Transverse colon (tissue), 4 donors: ENCODE results near the gene PBLD. TPM values are rescaled to one million over a fixed set of nuclear protein-coding genes. Genes with fewer than 3 reads are reported as not detected.

ENCODE experiments used
- DNase-seq: peaks from one replicate; pipeline ENCODE4 v3.0.0-alpha.2; 2019
- H3K27ac ChIP-seq, 4 donors: fragments of 200-600 bp; sonication (generic); 2 replicates each; pipeline ENCODE4 v1.5.1; 2016 to 2018; ENCODE audit warnings: inconsistent platforms in 4 of 4
- H3K27me3 ChIP-seq: fragments of 200-600 bp; sonication (generic); 2 replicates; pipeline ENCODE4 v1.5.1; 2017; ENCODE audit warnings: inconsistent platforms
- H3K36me3 ChIP-seq, 4 donors: fragments of 200-600 bp; sonication (generic); 2 replicates each; pipeline ENCODE4 v1.5.1; 2017 to 2019; ENCODE audit warnings: inconsistent platforms in 4 of 4
- H3K4me1 ChIP-seq, 4 donors: fragments of 200-600 bp; sonication (generic); 2 replicates each; pipeline ENCODE4 v1.5.1; 2017 to 2020; ENCODE audit warnings: inconsistent platforms in 4 of 4
- H3K4me3 ChIP-seq, 4 donors: fragments of 200-600 bp; sonication (generic); 1 replicate in 1 of 4; 2 replicates in 3 of 4; pipeline versions ENCODE4 v1.5.1 to v1.6.1; 2017 to 2019; ENCODE audit warnings: inconsistent platforms in 4 of 4
- H3K9me3 ChIP-seq, 2 donors: fragments of 200-600 bp; sonication (generic); 2 replicates each; pipeline ENCODE4 v1.5.1; 2017 to 2019; ENCODE audit warnings: inconsistent platforms in 2 of 2
- EP300 ChIP-seq: sonication (generic); formaldehyde crosslinking; IDR thresholded peaks from one replicate; pipeline ENCODE4 v1.6.1; 2017; ENCODE audit warnings: antibody characterized with exemption, low read depth
- POLR2A ChIP-seq: fragments of 450-650 bp; IDR thresholded peaks from one replicate; pipeline ENCODE4 v1.6.1; 2016; ENCODE audit warnings: antibody characterized with exemption, mild to moderate bottlenecking, moderate library complexity
- POLR2AphosphoS5 ChIP-seq, 3 donors: sonication (generic); formaldehyde crosslinking; IDR thresholded peaks; one replicate each; pipeline ENCODE4 v1.6.1; 2016; ENCODE audit warnings: antibody characterized with exemption in 3 of 3
- WGBS, 2 donors: methylation state at CpG; one replicate each; pipeline ENCODE4 v1.1.5; 2018; ENCODE audit warnings: low coverage in 1 of 2; 5-methylcytosine and 5-hydroxymethylcytosine counted together
- in situ Hi-C, 4 donors: fragments of 200-750 bp; cut with MboI; loops; one replicate each; pipeline versions ENCODE4 v1.15.0 to v1.15.1; 2017; ENCODE audit warnings: low sequenced_read_pairs in 3 of 4, low pct_ligation_motif_present in 1 of 4, low pct_unique_long_range_greater_than_20kb in 1 of 4
- intact Hi-C: fragments of 100-400 bp; cut with DNase I; formaldehyde crosslinking; loops from one replicate; pipeline ENCODE4 v1.15.1; 2023; ENCODE audit warnings: low total_unique reads
- total RNA-seq, 4 donors: library from RNA; depleted of rRNA; stranded (reverse); fragments of >200 nt; gene quantifications; one replicate each; pipeline ENCODE4 v1.1.0, GENCODE V29; 2016
- TF ChIP-seq, protein P1 (sequence below), 5 experiments: fragments of 200-600 bp in 3 of 5; fragments of 450-650 bp in 2 of 5; sonication (generic) in 3 of 5; IDR thresholded peaks; 1 replicate in 2 of 5; 2 replicates in 3 of 5; pipeline ENCODE4 v1.5.1; 2016 to 2017; ENCODE audit warnings: antibody characterized with exemption in 5 of 5, inconsistent platforms in 3 of 5, mild to moderate bottlenecking in 2 of 5, moderate library complexity in 1 of 5

Gene PBLD
- total RNA-seq, 4 donors from 2014 or later = 63.9 to 130 (median 76.5) TPM

DNA sequence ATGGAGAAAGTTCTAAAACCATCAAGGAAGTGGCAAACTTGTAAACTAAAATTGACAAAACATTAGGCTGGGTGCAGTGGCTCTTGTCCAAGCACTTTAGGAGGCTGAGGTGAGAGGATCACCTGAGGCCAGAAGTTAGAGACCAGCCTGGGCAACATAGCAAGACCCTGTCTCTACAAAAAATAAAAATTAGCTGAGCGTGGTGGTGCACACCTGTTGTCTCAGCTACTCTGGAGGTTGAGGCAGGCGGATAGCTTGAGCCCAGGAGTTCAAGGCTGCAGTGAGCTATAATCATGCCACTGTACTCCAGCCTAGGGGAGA, 30.3 kb downstream of the PBLD start:
- TF ChIP-seq EP300 = no peak
- TF ChIP-seq, protein P1, sequence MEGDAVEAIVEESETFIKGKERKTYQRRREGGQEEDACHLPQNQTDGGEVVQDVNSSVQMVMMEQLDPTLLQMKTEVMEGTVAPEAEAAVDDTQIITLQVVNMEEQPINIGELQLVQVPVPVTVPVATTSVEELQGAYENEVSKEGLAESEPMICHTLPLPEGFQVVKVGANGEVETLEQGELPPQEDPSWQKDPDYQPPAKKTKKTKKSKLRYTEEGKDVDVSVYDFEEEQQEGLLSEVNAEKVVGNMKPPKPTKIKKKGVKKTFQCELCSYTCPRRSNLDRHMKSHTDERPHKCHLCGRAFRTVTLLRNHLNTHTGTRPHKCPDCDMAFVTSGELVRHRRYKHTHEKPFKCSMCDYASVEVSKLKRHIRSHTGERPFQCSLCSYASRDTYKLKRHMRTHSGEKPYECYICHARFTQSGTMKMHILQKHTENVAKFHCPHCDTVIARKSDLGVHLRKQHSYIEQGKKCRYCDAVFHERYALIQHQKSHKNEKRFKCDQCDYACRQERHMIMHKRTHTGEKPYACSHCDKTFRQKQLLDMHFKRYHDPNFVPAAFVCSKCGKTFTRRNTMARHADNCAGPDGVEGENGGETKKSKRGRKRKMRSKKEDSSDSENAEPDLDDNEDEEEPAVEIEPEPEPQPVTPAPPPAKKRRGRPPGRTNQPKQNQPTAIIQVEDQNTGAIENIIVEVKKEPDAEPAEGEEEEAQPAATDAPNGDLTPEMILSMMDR (IDR thresholded peaks at IDR 0.05) = no peak
- Histone ChIP-seq H3K36me3 (no peaks in the 10 kb centered on the region), H3K27me3 (no peaks in the 10 kb centered on the region), H3K27ac (peak overlapping the region in 2 of 4 donors; percentile 3 to 44), H3K9me3 (no peaks in the 10 kb centered on the region), H3K4me1 (peaks cover 0 to 44% (median 11%) of the 10 kb centered on the region in 4 donors), H3K4me3 (no peak overlapping the region)
- in situ Hi-C loops = loop anchor here in 3 of 4 donors (10.0 to 25.0 kb wide), 2 partner anchors 88 to 440 kb away; no protein-coding TSS in a partner anchor
- WGBS, 2 donors = 58 to 80% methylated on average over 1 to 2 of the region's 2 CpGs
- no peak for DNase-seq
- intact Hi-C loops = no loop called here

DNA sequence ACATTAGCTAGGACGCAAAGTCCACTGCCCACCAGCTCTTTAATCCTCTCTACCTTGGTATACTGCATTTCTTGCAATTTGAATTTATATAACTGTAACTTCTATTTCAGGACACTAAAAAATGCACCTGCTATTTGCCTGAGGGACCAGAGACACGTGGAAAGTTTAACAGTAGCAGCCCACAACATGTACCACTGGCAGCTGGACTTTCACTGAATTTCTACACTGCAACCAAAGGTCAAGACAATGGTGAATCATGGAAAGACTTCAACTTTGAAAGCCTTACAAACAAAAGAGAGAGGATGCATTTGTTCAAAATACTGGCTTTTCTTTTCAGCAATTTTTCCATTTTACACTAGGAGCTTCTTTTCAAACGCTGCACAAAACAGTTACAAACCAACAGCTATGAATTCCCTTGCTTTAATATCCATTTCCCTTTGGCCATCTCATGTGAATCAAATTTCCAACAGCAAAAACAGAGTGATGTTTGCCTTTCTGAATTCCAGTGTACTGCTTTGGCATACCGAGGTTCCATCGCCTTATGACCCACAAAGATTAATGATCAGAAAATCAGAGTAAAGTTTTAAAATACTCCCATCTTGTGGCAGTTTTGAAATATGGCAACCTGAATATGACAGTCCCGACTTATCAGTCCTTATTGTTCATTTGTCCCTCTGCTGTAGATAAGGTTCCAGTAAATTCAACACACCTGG, 30.8 kb downstream of the PBLD start:
- Histone ChIP-seq H3K36me3 (no peaks in the 10 kb centered on the region), H3K4me3 (no peak overlapping the region), H3K9me3 (no peaks in the 10 kb centered on the region), H3K27ac (peak overlapping the region in 2 of 4 donors; percentile 3 to 44), H3K4me1 (peaks cover 0 to 41% (median 11%) of the 10 kb centered on the region in 4 donors), H3K27me3 (no peaks in the 10 kb centered on the region)
- in situ Hi-C loops (loop anchor here in 3 of 4 donors (10.0 to 25.0 kb wide), 2 partner anchors 87 to 440 kb away; no protein-coding TSS in a partner anchor), intact Hi-C loops (no loop called here)
- TF ChIP-seq POLR2AphosphoS5 (IDR thresholded peaks at IDR 0.05) = no peak
- TF ChIP-seq, protein P1 (IDR thresholded peaks at IDR 0.05) = peak; percentile 44 to 69 (median 51)
- DNase-seq = no peak
- WGBS, 2 donors = 32 to 36% methylated on average over 4 to 6 of the region's 6 CpGs

GRCh38 chr10:68301301-68301700, 31.4 kb downstream of the PBLD start:
- intact Hi-C loops (no loop called here), in situ Hi-C loops (loop anchor here in 3 of 4 donors (10.0 to 25.0 kb wide), 2 partner anchors 86 to 439 kb away; no protein-coding TSS in a partner anchor)
- no peaks in the 10 kb centered on the region for H3K36me3 ChIP-seq
- H3K4me3 ChIP-seq = no peak overlapping the region
- no peak for DNase-seq
- no peak overlapping the region for H3K27ac ChIP-seq
- TF ChIP-seq POLR2AphosphoS5 (IDR thresholded peaks at IDR 0.05) = no peak
- TF ChIP-seq, protein P1 (IDR thresholded peaks at IDR 0.05) = no peak
- no peak for TF ChIP-seq EP300
- no peak for TF ChIP-seq POLR2A
- no peaks in the 10 kb centered on the region for H3K9me3 ChIP-seq
- peaks cover 0 to 39% (median 11%) of the 10 kb centered on the region in 4 donors for H3K4me1 ChIP-seq
- WGBS, 2 donors = 79 to 83% methylated on average over 2 to 3 of the region's 3 CpGs
- H3K27me3 ChIP-seq = no peaks in the 10 kb centered on the region

DNA sequence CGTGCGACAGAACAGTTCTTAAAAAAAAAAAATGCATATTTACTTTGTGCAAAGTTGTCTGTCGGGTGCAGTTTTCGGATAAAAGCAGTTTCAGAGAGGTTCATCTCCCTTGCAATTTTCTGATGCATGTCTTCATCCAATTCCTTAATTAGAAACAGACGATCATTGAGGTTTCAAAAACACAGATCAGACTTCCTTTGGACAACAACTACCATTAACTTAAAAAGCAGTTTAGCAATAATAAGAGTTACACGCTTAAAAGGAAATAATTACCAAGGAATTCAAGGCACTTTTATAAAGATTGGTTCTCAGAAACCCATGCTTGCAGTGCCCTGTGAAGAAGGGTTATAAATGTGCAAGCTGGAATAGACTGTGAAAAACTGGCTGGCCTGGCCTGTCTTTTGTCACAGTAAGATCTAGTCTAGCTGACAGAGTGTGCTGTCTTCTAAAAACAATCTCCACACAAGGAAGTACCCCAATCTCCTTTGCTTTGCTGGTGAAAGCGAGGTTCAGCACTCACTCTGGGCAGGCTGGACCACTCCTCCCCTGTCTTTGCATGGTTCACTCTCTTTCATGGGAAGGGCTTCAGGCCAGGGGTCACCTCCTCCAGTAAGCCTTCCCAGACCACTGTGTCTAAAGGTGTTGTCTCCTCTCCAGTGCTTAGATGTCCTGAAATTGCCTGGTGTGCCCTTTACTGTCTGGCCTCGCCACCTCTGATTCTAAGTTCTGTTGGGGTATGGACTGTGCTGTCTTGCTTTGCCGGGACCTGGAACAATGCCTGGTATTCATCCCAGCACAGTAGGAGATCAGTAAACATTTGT, 35.7 kb downstream of the PBLD start:
- Histone ChIP-seq H3K4me1 (peaks cover 0 to 14% (median 6%) of the 10 kb centered on the region in 4 donors), H3K9me3 (no peaks in the 10 kb centered on the region), H3K27me3 (no peaks in the 10 kb centered on the region), H3K27ac (no peak overlapping the region), H3K36me3 (peaks cover 0 to 7% (median 1%) of the 10 kb centered on the region in 4 donors), H3K4me3 (no peak overlapping the region)
- WGBS, 2 donors = 63 to 71% methylated on average over 3 to 9 of the region's 9 CpGs
- intact Hi-C loops = no loop called here
- in situ Hi-C loops = loop anchor here in 2 of 4 donors (5.0 to 10.0 kb wide), 2 partner anchors 72 to 80 kb away; no protein-coding TSS in a partner anchor
- no peak for TF ChIP-seq POLR2A
- TF ChIP-seq EP300 = no peak
- no peak for TF ChIP-seq POLR2AphosphoS5 (IDR thresholded peaks at IDR 0.05)
- TF ChIP-seq, protein P1 (IDR thresholded peaks at IDR 0.05) = no peak
- no peak for DNase-seq
